Nasal cavity respiratory epithelium epithelial cell of viscerocranial mucosa (primary cell): ENCODE results near the gene PRIMPOL. TPM values are rescaled to one million over a fixed set of nuclear protein-coding genes. Genes with fewer than 3 reads are reported as not detected.

ENCODE experiments used
- total RNA-seq: library from RNA; depleted of rRNA; stranded (reverse); fragments of >200 nt; gene quantifications from 2 replicates; pipeline ENCODE4 v1.2.3, GENCODE V29; 2014

Gene PRIMPOL, protein sequence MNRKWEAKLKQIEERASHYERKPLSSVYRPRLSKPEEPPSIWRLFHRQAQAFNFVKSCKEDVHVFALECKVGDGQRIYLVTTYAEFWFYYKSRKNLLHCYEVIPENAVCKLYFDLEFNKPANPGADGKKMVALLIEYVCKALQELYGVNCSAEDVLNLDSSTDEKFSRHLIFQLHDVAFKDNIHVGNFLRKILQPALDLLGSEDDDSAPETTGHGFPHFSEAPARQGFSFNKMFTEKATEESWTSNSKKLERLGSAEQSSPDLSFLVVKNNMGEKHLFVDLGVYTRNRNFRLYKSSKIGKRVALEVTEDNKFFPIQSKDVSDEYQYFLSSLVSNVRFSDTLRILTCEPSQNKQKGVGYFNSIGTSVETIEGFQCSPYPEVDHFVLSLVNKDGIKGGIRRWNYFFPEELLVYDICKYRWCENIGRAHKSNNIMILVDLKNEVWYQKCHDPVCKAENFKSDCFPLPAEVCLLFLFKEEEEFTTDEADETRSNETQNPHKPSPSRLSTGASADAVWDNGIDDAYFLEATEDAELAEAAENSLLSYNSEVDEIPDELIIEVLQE
- total RNA-seq: 10.3 and 13.1 TPM in 2 replicates

DNA sequence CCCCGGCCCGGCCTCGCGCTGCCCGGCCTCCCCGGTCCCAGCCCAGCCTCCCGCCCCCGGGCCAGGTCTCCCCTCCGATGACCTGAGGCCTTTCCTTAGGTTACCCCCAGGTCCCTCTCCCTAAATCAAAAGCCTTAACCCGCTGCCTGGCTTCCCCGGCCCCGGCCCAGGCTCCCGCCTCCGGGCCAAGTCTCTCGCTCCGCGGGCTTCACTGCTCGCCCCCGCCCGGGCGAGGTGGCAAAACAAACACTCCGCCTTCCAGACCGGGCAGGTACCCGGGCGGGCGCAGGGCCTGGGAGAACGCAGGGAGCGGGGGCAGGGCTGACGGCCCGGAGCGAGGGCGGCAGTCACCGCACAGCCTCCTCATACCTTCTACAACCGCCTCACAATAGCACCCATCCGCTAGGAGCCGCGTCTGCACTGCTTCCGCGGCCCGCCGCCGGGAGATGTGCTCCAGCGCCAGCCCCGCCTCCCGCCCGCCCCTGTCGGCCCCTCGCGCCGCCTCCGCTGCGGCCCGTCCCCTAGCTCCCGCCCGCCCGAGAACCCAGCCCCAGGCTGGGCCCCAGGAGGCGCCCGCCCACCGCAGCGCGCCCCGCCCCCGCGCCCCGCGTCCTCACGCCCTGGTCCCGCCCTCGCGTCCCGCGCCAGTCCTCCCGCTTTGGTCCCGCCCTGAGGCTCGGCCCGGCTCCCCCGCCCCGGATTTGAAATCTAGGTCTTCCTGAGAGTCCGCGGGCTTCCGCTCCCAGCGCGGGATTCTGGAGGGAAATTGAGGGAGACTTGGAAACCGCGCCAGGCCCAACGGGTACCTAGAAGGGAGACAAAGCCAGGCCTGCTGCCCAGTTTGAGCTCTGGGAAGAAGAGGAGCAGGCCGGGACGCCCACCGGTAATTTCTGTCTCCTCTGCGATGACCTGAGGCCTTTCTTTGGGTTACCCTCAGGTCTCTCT lies at the start of gene PRIMPOL, which contains the start of gene CASP3:
PRIMPOL (plus strand) TSS at position 713 of the 945 bp plus-strand sequence. CDS start 7,403 bp downstream, outside the sequence.
CASP3 (minus strand) TSS at position 422 of the 945 bp plus-strand sequence. CDS start 10,994 bp downstream, outside the sequence.

DNA sequence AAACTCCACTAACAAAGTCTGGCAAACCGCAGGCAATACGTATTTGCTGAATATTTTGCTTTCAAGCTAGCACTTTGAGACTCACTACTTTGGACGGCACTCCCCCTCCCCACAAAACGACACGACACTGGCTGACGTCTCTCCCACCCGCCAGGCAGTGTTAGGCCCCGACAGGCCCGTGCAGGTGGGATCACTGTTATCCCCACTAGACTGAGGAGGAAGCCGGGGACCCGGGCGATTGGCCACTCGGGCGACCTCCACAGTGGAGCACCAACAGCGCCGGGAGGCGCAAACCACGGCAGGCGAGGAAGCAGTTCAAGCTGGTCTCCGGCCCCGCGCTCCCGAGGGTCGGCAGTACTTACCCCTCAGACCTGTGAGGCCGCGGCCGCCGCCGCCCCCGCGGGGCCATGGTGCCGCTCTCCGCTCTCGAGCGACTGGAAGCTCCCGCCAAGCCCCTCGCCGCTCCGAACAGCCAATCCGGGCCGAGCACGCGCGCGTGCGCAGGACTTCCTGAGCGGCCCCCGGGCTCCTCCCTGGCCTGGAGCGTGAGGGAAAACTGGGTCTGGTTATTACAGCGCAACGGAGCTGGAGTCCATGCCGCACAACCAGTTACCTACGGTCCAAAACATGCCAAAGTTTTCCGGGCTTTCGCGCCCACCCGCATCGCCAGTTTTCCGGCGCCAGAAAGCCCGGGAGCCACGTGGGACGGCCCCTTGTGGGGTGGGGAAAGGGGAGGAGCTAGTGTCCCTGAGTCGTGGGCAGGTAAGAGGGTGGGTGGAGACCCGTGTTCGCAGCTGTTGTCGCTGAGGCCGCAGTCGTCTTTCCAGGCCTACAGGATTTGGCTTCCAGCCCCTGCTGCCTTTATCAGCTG lies 84.4 kb downstream of the PRIMPOL start, which contains the start of gene CENPU:
CENPU (minus strand) TSS at position 443 of the 871 bp plus-strand sequence; CDS start at position 409, 34 bp downstream.

Other genes with a start within 250 kb of the PRIMPOL start
- 13.7 and 33.0 TPM in 2 replicates for gene IRF2, start 175.2 kb upstream of the PRIMPOL start, total RNA-seq
- 34.6 and 35.2 TPM in 2 replicates for gene CASP3, start 291 bp upstream of the PRIMPOL start, total RNA-seq
- gene CENPU, start 84.4 kb downstream of the PRIMPOL start, total RNA-seq: 1.0 and 5.3 TPM in 2 replicates
- 38.6 and 161 TPM in 2 replicates for gene ACSL1, start 176.2 kb downstream of the PRIMPOL start, total RNA-seq